Glutamatergic neuron (in vitro differentiated cells): Measurements from ENCODE around the gene RBM20. TPM values are rescaled to one million over a fixed set of nuclear protein-coding genes. Genes with fewer than 3 reads are reported as not detected.
A peak's percentile ranks its signal among the peaks of the same experiment; 100 is the strongest.
"Not testable (repeated sequence)": the region's sequence is repeated elsewhere in the genome, so short reads cannot be mapped to it uniquely, and the experiment has no call there.

Experiments
- DNase-seq: peaks from one replicate; pipeline ENCODE4 v3.0.0; 2022
- H3K27ac Mint-ChIP-seq: one replicate; pipeline ENCODE4 v1.8.0; 2020; ENCODE audit warnings: mild to moderate bottlenecking, mixed read lengths, inconsistent platforms; ENCODE audit not compliant: unreplicated experiment
- H3K27me3 Mint-ChIP-seq: one replicate; pipeline ENCODE4 v1.8.0; 2020; ENCODE audit warnings: mild to moderate bottlenecking, moderate library complexity, mixed read lengths, inconsistent platforms; ENCODE audit not compliant: unreplicated experiment
- H3K36me3 Mint-ChIP-seq: one replicate; pipeline ENCODE4 v1.8.0; 2020; ENCODE audit warnings: mild to moderate bottlenecking, mixed read lengths, inconsistent platforms; ENCODE audit not compliant: unreplicated experiment
- H3K4me1 Mint-ChIP-seq: one replicate; pipeline ENCODE4 v1.8.0; 2020; ENCODE audit warnings: mild to moderate bottlenecking, low read depth, mixed read lengths, inconsistent platforms; ENCODE audit not compliant: unreplicated experiment
- H3K4me3 Mint-ChIP-seq: one replicate; pipeline ENCODE4 v1.8.0; 2020; ENCODE audit warnings: mild to moderate bottlenecking, mixed read lengths, inconsistent platforms; ENCODE audit not compliant: unreplicated experiment
- H3K9me3 Mint-ChIP-seq: one replicate; pipeline ENCODE4 v1.8.0; 2020; ENCODE audit warnings: mild to moderate bottlenecking, moderate library complexity, mixed read lengths, inconsistent platforms; ENCODE audit not compliant: unreplicated experiment
- CTCF ChIP-seq: fragments of 200-600 bp; sonication (generic); IDR thresholded peaks from one replicate; pipeline ENCODE4 v1.5.0; 2021; ENCODE audit not compliant: partially characterized antibody, unreplicated experiment
- total RNA-seq: library from RNA; stranded (reverse); fragmentation: NEBNext Ultra II Directional; extraction: Animal tissue kit (Norgen Biotek cat#: 25700); gene quantifications from one replicate; pipeline ENCODE4 v1.2.1, GENCODE V29; 2021; ENCODE audit not compliant: unreplicated experiment

Gene RBM20
- total RNA-seq, 1 donor from 2014 or later, result 5.8 TPM

- DNase-seq, result no peak
- Mint-ChIP-seq H3K27ac (no peak overlapping the region), H3K36me3 (peaks cover 3% of the 10 kb centered on the region), H3K9me3 (no peaks in the 10 kb centered on the region), H3K4me1 (peaks cover 4% of the 10 kb centered on the region), H3K4me3 (no peak overlapping the region), H3K27me3 (peaks cover 2% of the 10 kb centered on the region)
- no peak for TF ChIP-seq CTCF
Measured at GRCh38 chr10:110659558-110659957, 15.4 kb downstream of the RBM20 start.

GRCh38 chr10:110660289-110660688 lies 16.2 kb downstream of the RBM20 start:
- not testable (repeated sequence) for H3K27me3 Mint-ChIP-seq, H3K4me3 Mint-ChIP-seq, H3K9me3 Mint-ChIP-seq, H3K36me3 Mint-ChIP-seq, H3K4me1 Mint-ChIP-seq
- peak overlapping the region; percentile 45 for H3K27ac Mint-ChIP-seq
- peak; percentile 37 for DNase-seq

GRCh38 chr10:110661292-110661691 lies 17.2 kb downstream of the RBM20 start:
- Mint-ChIP-seq H3K4me3 (no peak overlapping the region), H3K36me3 (peaks cover 3% of the 10 kb centered on the region), H3K9me3 (no peaks in the 10 kb centered on the region), H3K27ac (no peak overlapping the region), H3K4me1 (peaks cover 4% of the 10 kb centered on the region), H3K27me3 (peaks cover 2% of the 10 kb centered on the region)
- TF ChIP-seq CTCF, result no peak
- DNase-seq, result no peak

- no peaks in the 10 kb centered on the region for H3K9me3 Mint-ChIP-seq
- no peak for TF ChIP-seq CTCF
- peaks cover 3% of the 10 kb centered on the region for H3K36me3 Mint-ChIP-seq
- H3K4me3 Mint-ChIP-seq, result no peak overlapping the region
- peaks cover 4% of the 10 kb centered on the region for H3K27me3 Mint-ChIP-seq
- DNase-seq, result no peak
- H3K4me1 Mint-ChIP-seq, result peaks cover 11% of the 10 kb centered on the region
- H3K27ac Mint-ChIP-seq, result no peak overlapping the region
Measured at GRCh38 chr10:110664483-110665420, 20.6 kb downstream of the RBM20 start.

GRCh38 chr10:110666259-110666658 lies 22.1 kb downstream of the RBM20 start:
- H3K27me3 Mint-ChIP-seq, DNase-seq, H3K9me3 Mint-ChIP-seq, H3K36me3 Mint-ChIP-seq, H3K4me3 Mint-ChIP-seq, H3K27ac Mint-ChIP-seq, H3K4me1 Mint-ChIP-seq: not testable (repeated sequence)

- peaks cover 7% of the 10 kb centered on the region for H3K4me1 Mint-ChIP-seq
Measured at GRCh38 chr10:110666673-110667072, 22.5 kb downstream of the RBM20 start.

More at GRCh38 chr10:110666673-110667072, 22.5 kb downstream of the RBM20 start:
- TF ChIP-seq CTCF, result no peak
- no peak overlapping the region for H3K4me3 Mint-ChIP-seq
- no peak overlapping the region for H3K27ac Mint-ChIP-seq
- H3K27me3 Mint-ChIP-seq, result peaks cover 4% of the 10 kb centered on the region
- no peaks in the 10 kb centered on the region for H3K36me3 Mint-ChIP-seq
- H3K9me3 Mint-ChIP-seq, result no peaks in the 10 kb centered on the region
- DNase-seq, result no peak
